Upper lobe of right lung (tissue), 1 donor: ENCODE measurements around the gene LEMD3. TPM values are rescaled to one million over a fixed set of nuclear protein-coding genes. Genes with fewer than 3 reads are reported as not detected.
A peak's percentile ranks its signal among the peaks of the same experiment; 100 is the strongest.

Source experiments
- ATAC-seq: fragments of 200-7000 bp; cut with Tn5 transposase; one replicate; pipeline ENCODE4 v1.9.1; 2020; ENCODE audit warnings: mild to moderate bottlenecking, moderate library complexity
- DNase-seq: peaks from one replicate; pipeline ENCODE4 v3.0.0-alpha.2; 2020
- H3K27ac ChIP-seq: fragments of 200-600 bp; one replicate; pipeline ENCODE4 v1.8.0; 2022
- H3K27me3 ChIP-seq: fragments of 200-600 bp; one replicate; pipeline ENCODE4 v1.8.0; 2022; ENCODE audit warnings: mild to moderate bottlenecking
- H3K36me3 ChIP-seq: fragments of 200-600 bp; one replicate; pipeline ENCODE4 v1.8.0; 2022
- H3K4me1 ChIP-seq: fragments of 200-600 bp; one replicate; pipeline ENCODE4 v1.8.0; 2022
- H3K4me3 ChIP-seq: fragments of 200-600 bp; one replicate; pipeline ENCODE4 v1.8.0; 2022; ENCODE audit warnings: mild to moderate bottlenecking
- H3K9me3 ChIP-seq: fragments of 200-600 bp; one replicate; pipeline ENCODE4 v1.8.0; 2022
- intact Hi-C: fragments of 100-400 bp; cut with DNase I; formaldehyde crosslinking; loops from one replicate; pipeline ENCODE4 v1.11.0; 2022
- total RNA-seq: library from RNA; stranded (reverse); fragmentation: NEBNext Ultra II Directional; extraction: Animal tissue kit (Norgen Biotek cat#: 25700); gene quantifications from one replicate; pipeline ENCODE4 v1.2.1, GENCODE V29; 2021
- TF ChIP-seq, protein P1 (sequence below): fragments of 200-600 bp; IDR thresholded peaks from one replicate; pipeline ENCODE4 v1.8.0; 2022; ENCODE audit warnings: antibody characterized with exemption
- donor health status: DM: no; HTN: yes; CAD: no; lungs with severe emphysema.

LEMD3 gene
- total RNA-seq, 1 donor from 2014 or later, result 33.1 TPM

DNA sequence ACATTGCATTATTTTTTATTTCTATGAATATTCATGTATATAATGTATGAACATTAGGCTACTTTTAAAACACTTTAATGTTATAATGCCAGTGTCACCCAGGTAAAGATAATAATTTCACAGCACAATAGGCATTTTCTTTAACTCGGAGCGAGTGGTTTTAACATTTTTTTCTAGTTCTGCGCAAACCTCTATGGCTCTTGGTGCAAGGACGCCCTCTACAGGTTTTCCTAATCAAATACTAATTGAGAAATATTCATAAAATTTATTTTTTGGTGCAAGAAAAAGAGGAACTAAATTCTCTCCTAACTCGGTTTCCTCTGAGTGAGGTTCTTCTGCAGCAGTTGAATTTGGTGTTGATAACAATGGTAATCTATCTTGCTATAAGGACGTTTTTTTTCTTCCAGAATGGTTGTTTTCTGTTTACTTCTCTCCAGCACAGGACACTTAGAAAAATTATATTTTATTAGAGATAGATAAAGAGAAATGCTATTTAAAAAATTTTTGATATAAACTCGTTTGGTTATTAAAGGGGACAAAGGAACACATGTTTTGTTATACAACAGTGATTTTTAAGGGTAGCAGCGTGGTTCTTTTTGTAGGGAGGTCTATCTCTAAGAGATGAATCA, 45.8 kb upstream of the LEMD3 start:
- H3K27me3 ChIP-seq, result peaks cover 51% of the 10 kb centered on the region
- no peak overlapping the region for H3K27ac ChIP-seq
- intact Hi-C loops, result loop anchor here (10.0 kb wide), 1 partner anchor 229 kb away; no protein-coding TSS in a partner anchor
- no peaks in the 10 kb centered on the region for H3K36me3 ChIP-seq
- TF ChIP-seq, protein P1, sequence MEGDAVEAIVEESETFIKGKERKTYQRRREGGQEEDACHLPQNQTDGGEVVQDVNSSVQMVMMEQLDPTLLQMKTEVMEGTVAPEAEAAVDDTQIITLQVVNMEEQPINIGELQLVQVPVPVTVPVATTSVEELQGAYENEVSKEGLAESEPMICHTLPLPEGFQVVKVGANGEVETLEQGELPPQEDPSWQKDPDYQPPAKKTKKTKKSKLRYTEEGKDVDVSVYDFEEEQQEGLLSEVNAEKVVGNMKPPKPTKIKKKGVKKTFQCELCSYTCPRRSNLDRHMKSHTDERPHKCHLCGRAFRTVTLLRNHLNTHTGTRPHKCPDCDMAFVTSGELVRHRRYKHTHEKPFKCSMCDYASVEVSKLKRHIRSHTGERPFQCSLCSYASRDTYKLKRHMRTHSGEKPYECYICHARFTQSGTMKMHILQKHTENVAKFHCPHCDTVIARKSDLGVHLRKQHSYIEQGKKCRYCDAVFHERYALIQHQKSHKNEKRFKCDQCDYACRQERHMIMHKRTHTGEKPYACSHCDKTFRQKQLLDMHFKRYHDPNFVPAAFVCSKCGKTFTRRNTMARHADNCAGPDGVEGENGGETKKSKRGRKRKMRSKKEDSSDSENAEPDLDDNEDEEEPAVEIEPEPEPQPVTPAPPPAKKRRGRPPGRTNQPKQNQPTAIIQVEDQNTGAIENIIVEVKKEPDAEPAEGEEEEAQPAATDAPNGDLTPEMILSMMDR, result peak; percentile 68
- peak; percentile 24 for ATAC-seq
- H3K4me1 ChIP-seq, result peaks cover 6% of the 10 kb centered on the region
- no peak for DNase-seq
- H3K4me3 ChIP-seq, result no peak overlapping the region
- no peaks in the 10 kb centered on the region for H3K9me3 ChIP-seq

DNA sequence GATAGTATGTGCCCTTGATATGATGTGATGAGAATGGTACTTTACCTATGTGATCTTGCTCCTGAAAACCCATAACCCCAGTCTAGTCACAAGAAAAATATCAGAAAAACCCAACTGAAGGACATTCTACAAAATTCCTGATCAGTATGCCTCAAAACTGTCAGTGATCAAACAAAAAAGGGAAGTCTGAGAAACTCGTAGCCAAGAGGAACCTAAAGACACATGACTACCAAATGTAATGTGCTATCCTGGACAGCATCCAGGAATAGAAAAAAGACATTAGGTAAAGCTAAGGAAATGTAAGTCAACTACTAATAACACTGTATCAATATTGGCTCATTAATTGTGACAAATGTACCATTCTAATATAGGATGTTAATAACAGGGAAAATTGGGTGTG, 44.1 kb upstream of the LEMD3 start:
- peaks cover 45% of the 10 kb centered on the region for H3K27me3 ChIP-seq
- no peak for DNase-seq
- TF ChIP-seq, protein P1, result no peak
- no peaks in the 10 kb centered on the region for H3K36me3 ChIP-seq
- intact Hi-C loops, result loop anchor here (10.0 kb wide), 1 partner anchor 230 kb away; no protein-coding TSS in a partner anchor
- H3K4me1 ChIP-seq, result peaks cover 6% of the 10 kb centered on the region
- no peak overlapping the region for H3K4me3 ChIP-seq
- H3K9me3 ChIP-seq, result no peaks in the 10 kb centered on the region
- no peak overlapping the region for H3K27ac ChIP-seq
- no peak for ATAC-seq

DNA sequence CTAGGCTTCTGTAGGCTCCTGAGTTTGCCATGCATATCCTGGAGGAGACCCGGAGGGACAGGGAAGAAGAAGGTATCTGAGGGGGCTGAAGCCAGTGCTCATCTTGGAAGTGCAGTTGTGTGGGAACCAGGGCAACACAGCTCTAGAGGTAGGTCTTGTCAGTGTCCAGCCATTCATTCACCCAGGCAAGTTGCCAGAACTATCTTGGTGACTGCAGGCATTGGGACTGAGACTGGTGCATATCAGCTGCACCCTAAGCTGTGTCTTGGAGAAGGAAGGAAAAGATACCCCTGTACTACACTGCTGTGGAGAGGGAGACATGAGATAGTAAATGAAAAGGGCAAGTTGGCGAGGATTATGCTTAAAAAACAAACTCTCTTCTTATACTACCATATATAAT, 43.4 kb upstream of the LEMD3 start:
- Histone ChIP-seq H3K9me3 (no peaks in the 10 kb centered on the region), H3K36me3 (no peaks in the 10 kb centered on the region), H3K4me3 (no peak overlapping the region), H3K27ac (no peak overlapping the region), H3K4me1 (peaks cover 6% of the 10 kb centered on the region), H3K27me3 (peaks cover 38% of the 10 kb centered on the region)
- DNase-seq (no peak), ATAC-seq (no peak)
- TF ChIP-seq, protein P1, result no peak
- intact Hi-C loops, result loop anchor here (10.0 kb wide), 1 partner anchor 231 kb away; no protein-coding TSS in a partner anchor

DNA sequence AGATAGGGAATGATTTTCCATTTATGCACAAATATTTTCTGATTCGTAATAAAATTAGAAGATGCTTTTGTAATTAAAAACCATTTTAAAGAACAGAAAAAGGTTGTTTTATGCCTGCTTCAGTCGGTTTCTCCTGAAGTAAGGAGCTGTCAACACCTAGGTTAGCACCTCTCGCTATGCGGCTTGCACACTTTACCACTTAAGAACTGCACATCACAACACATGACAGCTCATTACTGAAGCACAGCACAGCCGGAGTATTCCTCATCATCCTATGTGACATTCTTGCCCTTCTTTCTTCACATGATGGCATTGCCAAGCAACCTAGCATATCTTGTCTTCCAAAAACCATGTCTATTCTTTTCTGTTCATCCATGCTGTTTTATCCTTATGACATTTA, 42.9 kb upstream of the LEMD3 start:
- Histone ChIP-seq H3K36me3 (no peaks in the 10 kb centered on the region), H3K4me3 (no peak overlapping the region), H3K27ac (no peak overlapping the region), H3K27me3 (peaks cover 33% of the 10 kb centered on the region), H3K4me1 (peaks cover 6% of the 10 kb centered on the region), H3K9me3 (no peaks in the 10 kb centered on the region)
- no peak for ATAC-seq
- no peak for DNase-seq
- TF ChIP-seq, protein P1, result no peak
- intact Hi-C loops, result loop anchor here (10.0 kb wide), 1 partner anchor 232 kb away; no protein-coding TSS in a partner anchor

DNA sequence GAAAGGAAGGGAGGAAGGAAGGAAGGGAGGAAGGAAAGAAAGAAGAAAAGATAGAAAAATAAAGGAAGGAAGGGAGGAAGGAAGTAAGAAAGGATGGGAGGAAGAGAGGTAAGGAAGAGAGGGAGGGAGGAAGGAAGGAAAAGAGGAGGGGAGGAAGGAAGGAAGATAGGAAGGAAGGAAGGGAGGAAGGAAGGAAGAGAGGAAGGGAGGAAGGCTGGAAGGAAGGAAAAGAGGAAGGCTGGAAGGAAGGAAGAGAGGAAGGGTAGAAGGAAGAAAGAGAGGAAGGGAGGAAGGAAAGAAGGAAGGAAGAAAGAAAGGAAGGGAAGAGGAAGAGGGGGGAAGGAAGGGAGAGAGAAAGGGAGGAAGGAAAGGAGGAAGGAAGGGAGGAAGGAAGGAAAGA, 35.5 kb upstream of the LEMD3 start:
- Histone ChIP-seq H3K27me3 (peaks cover 7% of the 10 kb centered on the region), H3K4me1 (no peaks in the 10 kb centered on the region), H3K36me3 (no peaks in the 10 kb centered on the region), H3K27ac (no peak overlapping the region), H3K9me3 (no peaks in the 10 kb centered on the region), H3K4me3 (no peak overlapping the region)
- DNase-seq (no peak), ATAC-seq (no peak)
- intact Hi-C loops, result no loop called here
- TF ChIP-seq, protein P1, result no peak
